Activated CD4-positive, alpha-beta memory T cell treated with anti-CD3 and anti-CD28 coated beads, Interleukin-2, amount 10 ng/mL, durations not matched to agents 7 days and 5 days (primary cell): ENCODE measurements around the gene MUC5B. TPM values are rescaled to one million over a fixed set of nuclear protein-coding genes. Genes with fewer than 3 reads are reported as not detected.
"Not testable (repeated sequence)": the region's sequence is repeated elsewhere in the genome, so short reads cannot be mapped to it uniquely, and the experiment has no call there.

Experiments
- CTCF ChIA-PET: fragments of 350-600 bp; sonication (Branson Sonifier 250); formaldehyde crosslinking; loops from one replicate; lab custom pipeline; 2021; ENCODE audit warnings: antibody characterized with exemption, inconsistent platforms; lab: Charles Lee
- POLR2A ChIA-PET: fragments of 350-600 bp; sonication (Branson Sonifier 250); formaldehyde crosslinking; loops from one replicate; lab custom pipeline; 2021; ENCODE audit warnings: antibody characterized with exemption; lab: Charles Lee
- DNase-seq: peaks from one replicate; pipeline ENCODE4 v3.0.0-alpha.2; 2020
- H3K27ac Mint-ChIP-seq: one replicate; pipeline ENCODE4 v1.8.0; 2021; ENCODE audit warnings: mild to moderate bottlenecking, mixed read lengths
- H3K27me3 Mint-ChIP-seq: one replicate; pipeline ENCODE4 v1.8.0; 2021; ENCODE audit warnings: mixed read lengths
- H3K36me3 Mint-ChIP-seq: one replicate; pipeline ENCODE4 v1.8.0; 2021; ENCODE audit warnings: low read depth, mixed read lengths
- H3K4me1 Mint-ChIP-seq: one replicate; pipeline ENCODE4 v1.8.0; 2021; ENCODE audit warnings: mixed read lengths
- H3K4me3 Mint-ChIP-seq: one replicate; pipeline ENCODE4 v1.8.0; 2021; ENCODE audit warnings: mild to moderate bottlenecking, mixed read lengths
- H3K9me3 Mint-ChIP-seq: one replicate; pipeline ENCODE4 v1.8.0; 2021; ENCODE audit warnings: mixed read lengths
- total RNA-seq, 2 experiments: library from RNA; stranded (reverse); gene quantifications; one replicate each; pipeline ENCODE4 v1.2.3, GENCODE V29; 2021

MUC5B gene
- total RNA-seq, 2 experiments from 2014 or later = not detected

DNA sequence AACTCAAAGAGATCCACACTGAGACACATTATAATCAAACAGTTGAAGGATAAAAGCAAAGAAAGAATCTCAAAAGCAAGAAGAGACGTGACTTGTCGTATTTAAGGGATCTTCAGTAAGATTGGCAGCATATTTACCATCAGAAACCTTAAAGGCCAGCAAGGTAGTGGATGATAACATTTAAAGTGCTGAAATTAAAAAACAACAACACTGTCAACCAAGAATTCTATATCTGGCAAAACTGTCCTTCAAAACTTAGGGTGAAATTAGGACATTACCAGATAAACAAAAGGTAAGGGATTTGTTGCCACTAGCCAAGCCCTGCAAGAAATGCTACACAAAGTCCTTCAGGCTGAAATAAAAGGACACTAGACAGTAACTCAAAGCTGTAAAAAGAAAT, 11.0 kb upstream of the MUC5B start:
- DNase-seq = no peak
- CTCF ChIA-PET = no interaction called here
- Mint-ChIP-seq H3K27ac (no peak overlapping the region), H3K4me1 (no peaks in the 10 kb centered on the region), H3K36me3 (no peaks in the 10 kb centered on the region), H3K9me3 (peaks cover 7% of the 10 kb centered on the region), H3K4me3 (no peak overlapping the region), H3K27me3 (peaks cover 14% of the 10 kb centered on the region)
- POLR2A ChIA-PET = no interaction called here

DNA sequence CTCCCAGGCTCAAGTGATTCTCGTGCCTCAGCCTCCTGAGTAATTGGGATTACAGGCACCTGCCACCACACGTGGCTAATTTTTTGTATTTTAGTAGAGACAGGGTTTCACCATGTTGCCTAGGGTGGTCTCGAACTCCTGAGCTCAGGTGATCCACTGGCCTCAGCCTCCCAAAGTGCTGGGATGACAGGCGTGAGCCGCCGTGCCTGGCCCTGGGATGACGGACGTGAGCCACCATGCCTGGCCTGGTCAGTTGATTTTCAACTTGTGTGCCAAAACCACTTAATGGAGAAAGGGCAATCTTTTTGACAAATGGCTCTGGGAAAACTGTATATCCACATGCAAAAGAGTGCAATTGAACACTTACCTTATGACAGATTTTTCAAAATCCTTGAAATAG, 7.0 kb upstream of the MUC5B start:
- CTCF ChIA-PET, H3K9me3 Mint-ChIP-seq, DNase-seq, H3K4me1 Mint-ChIP-seq, POLR2A ChIA-PET, H3K27ac Mint-ChIP-seq, H3K4me3 Mint-ChIP-seq, H3K36me3 Mint-ChIP-seq: not testable (repeated sequence)
- peaks cover 14% of the 10 kb centered on the region for H3K27me3 Mint-ChIP-seq

DNA sequence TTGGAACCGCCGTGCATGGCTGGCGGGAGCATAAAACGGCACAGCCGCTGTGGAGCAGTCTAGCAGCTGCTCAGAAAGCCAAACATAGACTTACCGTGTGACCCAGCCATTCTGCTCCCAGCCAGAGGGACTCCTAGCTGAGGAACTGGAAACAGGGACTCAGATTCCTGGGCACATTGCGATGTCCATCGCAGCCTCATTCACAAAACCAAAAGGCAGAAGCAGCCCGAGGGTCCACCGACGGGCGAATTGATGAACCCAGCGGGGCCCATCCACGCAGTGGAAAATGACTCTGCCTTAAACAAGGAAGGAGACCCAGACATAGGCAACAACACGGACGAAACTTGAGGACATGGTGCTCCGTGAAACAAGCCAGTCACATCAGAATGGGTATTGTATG, 5.7 kb upstream of the MUC5B start:
- H3K4me1 Mint-ChIP-seq = no peaks in the 10 kb centered on the region
- H3K27me3 Mint-ChIP-seq = peaks cover 10% of the 10 kb centered on the region
- H3K27ac Mint-ChIP-seq = no peak overlapping the region
- no peak overlapping the region for H3K4me3 Mint-ChIP-seq
- H3K9me3 Mint-ChIP-seq = no peaks in the 10 kb centered on the region
- ChIA-PET CTCF (no interaction called here), POLR2A (no interaction called here)
- no peak for DNase-seq
- no peaks in the 10 kb centered on the region for H3K36me3 Mint-ChIP-seq

DNA sequence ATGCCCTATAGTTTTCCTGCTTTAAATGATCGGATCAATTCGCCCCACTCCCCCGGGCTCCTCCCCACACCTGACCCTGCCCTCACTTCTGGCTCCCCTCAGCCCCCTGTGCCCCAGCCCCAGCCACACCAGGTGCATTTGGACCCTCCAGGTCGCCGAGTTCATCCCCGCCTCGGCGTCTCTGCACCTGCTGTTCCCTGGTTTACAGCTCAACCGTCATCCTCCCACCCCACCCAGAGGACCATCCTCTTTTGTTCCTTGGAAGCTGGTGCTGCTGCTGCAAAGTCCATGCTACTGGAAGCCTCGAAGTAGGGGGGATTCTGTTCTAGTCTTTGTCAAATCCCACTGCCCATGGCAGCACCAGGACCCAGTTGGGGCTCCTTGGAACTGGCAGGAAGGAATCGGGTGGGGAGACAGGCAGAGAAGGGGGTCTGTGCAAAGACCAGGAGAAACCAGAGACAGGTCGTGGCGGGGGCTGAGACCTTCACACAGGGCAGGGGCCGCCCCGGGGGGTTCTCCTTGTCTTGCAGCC, 4.5 kb upstream of the MUC5B start:
- H3K4me1 Mint-ChIP-seq = no peaks in the 10 kb centered on the region

DNA sequence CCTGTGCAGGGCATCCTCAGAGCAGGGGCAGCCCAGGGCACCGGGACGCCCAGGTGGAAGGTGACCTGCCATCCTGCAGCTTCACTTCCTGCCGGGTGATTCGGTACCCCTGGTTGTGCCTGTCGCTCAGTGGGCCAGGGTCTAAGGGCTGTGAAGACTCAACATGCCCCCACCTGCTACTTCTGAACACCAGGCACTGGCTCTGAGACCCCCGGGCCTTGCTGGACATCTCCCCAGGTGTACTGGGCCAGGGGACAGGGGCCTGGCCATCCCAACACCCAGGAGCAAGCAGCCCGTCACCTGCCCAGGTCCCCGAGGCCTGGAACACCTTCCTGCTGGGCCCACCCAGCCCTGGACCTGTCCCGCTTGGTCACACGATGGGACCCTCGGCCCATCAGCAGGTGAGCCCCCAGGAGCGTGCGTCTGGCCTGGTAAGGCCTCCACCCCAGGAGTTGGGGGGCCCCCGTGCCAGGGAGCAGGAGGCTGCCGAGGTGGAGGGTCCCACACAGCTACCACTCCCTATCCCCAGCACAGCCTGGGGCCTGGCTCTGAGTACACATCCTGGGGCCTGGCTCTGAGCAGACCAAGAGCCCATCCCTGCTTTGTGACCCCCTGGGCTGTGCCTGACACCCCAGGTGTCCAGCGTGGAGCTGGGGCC, 3.9 kb upstream of the MUC5B start:
- Mint-ChIP-seq H3K4me3 (no peak overlapping the region), H3K4me1 (no peaks in the 10 kb centered on the region), H3K36me3 (no peaks in the 10 kb centered on the region), H3K27ac (no peak overlapping the region), H3K27me3 (peaks cover 5% of the 10 kb centered on the region), H3K9me3 (no peaks in the 10 kb centered on the region)
- ChIA-PET POLR2A (no interaction called here), CTCF (no interaction called here)
- DNase-seq = no peak

More for the DNA sequence above, 4.5 kb upstream of the MUC5B start:
- CTCF ChIA-PET = no interaction called here
- Mint-ChIP-seq H3K36me3 (no peaks in the 10 kb centered on the region), H3K9me3 (no peaks in the 10 kb centered on the region), H3K27me3 (peaks cover 5% of the 10 kb centered on the region), H3K4me3 (no peak overlapping the region), H3K27ac (no peak overlapping the region)
- no peak for DNase-seq
- POLR2A ChIA-PET = no interaction called here

DNA sequence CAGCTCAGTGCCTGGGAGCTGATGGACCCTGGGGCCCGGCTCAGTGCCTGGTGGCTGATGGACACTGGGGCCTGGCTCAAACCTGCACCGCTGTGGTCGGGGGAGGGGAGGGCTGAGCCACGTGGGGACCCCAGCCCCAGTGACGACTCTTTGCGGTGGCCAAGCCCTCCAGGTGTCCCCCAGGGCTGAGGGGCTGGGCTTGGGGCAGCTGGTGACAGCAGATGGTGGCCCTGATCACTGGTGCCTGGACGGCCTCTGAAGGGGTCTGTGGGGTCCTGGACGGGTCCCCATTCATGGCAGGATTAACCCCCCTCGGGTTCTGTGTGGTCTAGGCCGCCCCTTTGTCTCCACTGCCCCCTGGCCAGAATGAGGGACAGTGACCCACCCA, 3.4 kb upstream of the MUC5B start:
- Mint-ChIP-seq H3K4me1 (no peaks in the 10 kb centered on the region), H3K36me3 (no peaks in the 10 kb centered on the region), H3K27me3 (peaks cover 2% of the 10 kb centered on the region), H3K27ac (no peak overlapping the region), H3K4me3 (no peak overlapping the region), H3K9me3 (no peaks in the 10 kb centered on the region)
- CTCF ChIA-PET = no interaction called here
- POLR2A ChIA-PET = no interaction called here
- DNase-seq = no peak

DNA sequence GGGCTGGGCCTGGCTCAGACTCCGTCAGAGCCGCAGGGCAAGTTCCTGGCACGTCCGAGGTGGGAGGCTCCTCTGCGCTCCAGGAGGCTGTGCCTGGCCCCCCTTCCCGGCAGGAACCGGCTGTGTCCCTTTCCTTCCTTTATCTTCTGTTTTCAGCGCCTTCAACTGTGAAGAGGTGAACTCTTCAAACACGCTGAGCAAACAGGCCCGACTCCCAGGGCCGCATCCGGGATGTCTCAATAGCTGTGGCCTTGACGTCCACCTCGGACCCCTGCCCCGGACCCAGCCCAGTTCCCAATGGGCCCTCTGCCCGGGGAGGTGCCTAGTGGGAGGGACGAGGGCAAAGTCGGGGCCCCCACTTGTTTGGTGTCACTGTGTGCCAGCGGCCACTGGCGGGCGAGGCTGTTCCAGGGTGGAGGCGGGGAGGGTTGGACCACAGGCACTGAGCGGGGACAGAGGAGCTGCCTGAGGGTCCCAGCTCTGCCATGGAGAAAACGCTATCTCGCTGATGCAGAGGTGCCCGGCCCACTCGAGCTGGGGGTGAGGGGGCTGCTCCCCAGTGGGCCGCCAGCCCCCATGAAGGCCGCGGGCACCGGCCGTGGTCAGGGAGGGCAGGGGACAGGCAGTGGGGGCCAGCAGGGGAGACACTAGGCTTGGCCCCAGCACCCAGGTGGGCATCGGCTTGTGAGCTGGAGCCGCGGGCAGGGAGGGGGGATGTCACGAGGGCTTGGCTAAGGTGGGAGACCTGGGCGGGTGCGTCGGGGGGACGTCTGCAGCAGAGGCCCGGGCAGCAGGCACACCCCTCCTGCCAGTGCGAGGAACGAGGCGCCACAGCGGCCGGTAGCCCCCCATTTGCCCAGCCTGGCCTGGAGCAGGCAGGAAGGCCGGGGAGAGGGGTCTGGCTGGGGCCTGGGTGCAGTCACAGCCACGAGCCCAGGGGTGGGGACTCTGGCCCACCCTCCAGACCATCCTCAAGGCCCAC, 2.7 kb upstream of the MUC5B start:
- H3K36me3 Mint-ChIP-seq = no peaks in the 10 kb centered on the region
- ChIA-PET CTCF (no interaction called here), POLR2A (no interaction called here)
- H3K27ac Mint-ChIP-seq = no peak overlapping the region
- H3K4me3 Mint-ChIP-seq = no peak overlapping the region
- no peaks in the 10 kb centered on the region for H3K4me1 Mint-ChIP-seq
- DNase-seq = no peak
- H3K9me3 Mint-ChIP-seq = no peaks in the 10 kb centered on the region
- no peaks in the 10 kb centered on the region for H3K27me3 Mint-ChIP-seq

DNA sequence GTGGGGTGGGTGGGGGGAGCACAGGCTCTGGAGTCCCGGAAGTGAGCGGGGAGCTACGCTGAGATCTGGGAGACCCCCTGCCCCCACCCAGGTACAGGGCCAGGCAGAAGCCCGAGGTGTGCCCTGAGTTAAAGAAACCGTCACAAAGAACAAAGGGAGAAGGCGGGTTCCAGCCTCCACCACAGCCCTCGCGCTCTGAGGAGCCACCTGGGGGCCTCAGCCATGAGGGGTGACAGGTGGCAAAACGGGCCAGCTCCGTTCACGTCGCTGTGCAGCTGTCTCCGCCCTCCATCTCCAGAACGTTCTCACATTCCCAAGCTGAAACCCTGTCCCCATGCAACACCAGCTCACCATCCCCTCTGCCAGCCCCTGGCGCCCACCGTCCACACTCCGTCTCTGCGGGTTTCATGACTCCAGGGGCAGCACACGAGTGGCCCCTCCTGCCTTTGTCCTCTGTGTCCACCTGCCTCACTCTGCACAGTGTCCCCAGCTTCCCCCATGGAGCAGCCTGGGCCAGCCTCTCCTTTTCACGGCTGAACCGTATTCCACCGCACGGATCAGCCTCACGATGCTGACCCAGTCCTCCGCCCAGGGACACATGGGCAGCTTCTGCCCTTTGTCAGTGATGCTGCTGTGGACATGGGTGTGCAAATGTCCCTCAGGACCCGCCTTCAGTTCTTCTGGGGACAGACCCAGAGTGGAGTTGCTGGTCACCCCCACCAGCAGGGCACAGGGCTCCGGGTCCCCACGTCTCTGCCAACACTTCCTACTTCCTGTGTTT, 1.7 kb upstream of the MUC5B start:
- POLR2A ChIA-PET = no interaction called here
- Mint-ChIP-seq H3K4me1 (no peaks in the 10 kb centered on the region), H3K36me3 (no peaks in the 10 kb centered on the region), H3K27ac (no peak overlapping the region), H3K27me3 (no peaks in the 10 kb centered on the region), H3K4me3 (no peak overlapping the region), H3K9me3 (no peaks in the 10 kb centered on the region)
- CTCF ChIA-PET = interaction anchor here (1.0 kb wide), 1 partner anchor 354 kb away, joined by 3 read pairs; no protein-coding TSS in a partner anchor
- DNase-seq = no peak

DNA sequence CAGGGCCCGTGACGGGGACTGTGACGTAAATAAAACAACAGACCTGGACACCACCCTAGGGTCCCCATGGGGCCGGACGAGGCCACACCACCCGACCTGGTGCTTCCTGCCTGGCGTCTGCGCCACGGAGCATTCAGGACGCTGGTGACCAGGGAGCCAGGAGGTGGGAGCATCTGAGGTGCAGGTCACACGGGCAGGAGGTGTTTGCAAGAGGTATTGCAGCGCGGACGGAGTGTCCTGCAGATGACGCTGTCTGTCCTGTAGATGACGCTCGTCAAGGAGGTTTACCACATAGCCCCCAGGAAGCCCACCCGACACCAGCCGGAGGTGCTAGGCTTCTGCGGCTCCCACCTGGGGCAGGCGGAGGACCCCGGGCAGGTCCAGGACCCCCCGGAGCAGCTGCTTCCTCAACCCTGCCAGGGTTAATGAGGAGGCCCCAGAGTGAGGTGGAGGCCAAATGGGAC, 986 bp upstream of the MUC5B start:
- Mint-ChIP-seq H3K36me3 (no peaks in the 10 kb centered on the region), H3K4me1 (no peaks in the 10 kb centered on the region), H3K9me3 (no peaks in the 10 kb centered on the region), H3K27ac (no peak overlapping the region), H3K4me3 (no peak overlapping the region), H3K27me3 (no peaks in the 10 kb centered on the region)
- no peak for DNase-seq
- POLR2A ChIA-PET = no interaction called here
- CTCF ChIA-PET = interaction anchor here (1.0 kb wide), 1 partner anchor 353 kb away, joined by 3 read pairs; no protein-coding TSS in a partner anchor

DNA sequence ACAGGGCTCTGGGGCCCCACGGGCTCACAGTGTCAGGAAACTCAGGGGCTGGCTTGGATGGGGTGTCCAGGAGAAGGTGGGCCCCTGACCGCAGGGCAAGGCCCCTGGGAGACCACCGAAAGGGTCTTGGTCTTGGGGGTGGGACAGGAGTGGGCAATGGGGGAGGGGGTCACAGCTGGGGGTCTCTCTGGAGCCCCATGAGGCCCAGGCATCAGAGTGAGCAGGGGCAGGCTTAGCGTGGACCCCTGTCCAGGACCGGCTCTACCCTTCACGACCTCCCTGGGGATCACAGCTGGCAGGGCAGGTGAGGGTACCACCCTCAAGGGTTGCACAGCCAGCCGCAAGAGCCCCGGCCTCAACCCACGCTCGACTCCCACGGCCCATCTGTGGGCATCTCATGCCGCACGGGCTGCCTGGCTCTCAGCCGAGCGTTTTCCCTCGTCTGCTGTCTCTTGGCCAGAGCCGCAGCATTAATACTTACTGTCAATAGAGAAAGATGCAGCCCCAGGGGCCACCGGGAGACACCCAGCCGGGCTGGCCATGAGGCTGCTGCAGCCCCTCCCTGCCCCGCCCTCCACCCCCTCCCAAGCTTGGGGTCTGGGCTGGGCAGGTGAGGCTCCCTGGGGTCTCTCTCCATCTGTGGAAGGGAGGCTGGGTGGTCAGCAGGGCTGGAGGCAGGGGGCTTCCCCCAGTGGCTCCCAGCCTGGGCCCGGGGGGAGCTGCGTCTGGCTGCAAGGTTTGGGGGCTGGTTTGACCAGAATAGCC, 662 bp downstream of the MUC5B start:
- no peaks in the 10 kb centered on the region for H3K4me1 Mint-ChIP-seq
- ChIA-PET CTCF (no interaction called here), POLR2A (no interaction called here)
- no peaks in the 10 kb centered on the region for H3K36me3 Mint-ChIP-seq
- no peak overlapping the region for H3K27ac Mint-ChIP-seq
- no peaks in the 10 kb centered on the region for H3K27me3 Mint-ChIP-seq
- no peak overlapping the region for H3K4me3 Mint-ChIP-seq
- H3K9me3 Mint-ChIP-seq = no peaks in the 10 kb centered on the region
- DNase-seq = no peak

DNA sequence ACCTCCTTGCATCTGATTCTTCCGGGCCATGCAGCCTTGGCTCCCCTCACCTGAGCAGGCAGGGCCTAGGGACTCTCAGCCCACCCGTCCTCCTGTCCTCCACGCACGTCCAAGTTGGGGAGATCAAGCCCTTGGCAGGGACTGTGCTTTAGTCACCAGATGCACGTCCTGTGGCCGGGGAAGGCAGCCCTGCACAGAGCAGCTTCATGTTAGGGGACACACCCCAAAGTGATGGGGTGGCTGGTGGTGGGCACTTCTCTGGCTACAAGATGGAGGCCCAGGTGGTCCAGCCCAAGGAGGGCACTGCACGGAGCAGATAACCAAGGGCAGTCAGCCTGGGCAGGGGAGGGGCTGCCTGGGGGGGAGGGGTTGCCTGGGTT, 1.2 kb downstream of the MUC5B start:
- DNase-seq = no peak
- Mint-ChIP-seq H3K9me3 (no peaks in the 10 kb centered on the region), H3K36me3 (no peaks in the 10 kb centered on the region), H3K27me3 (no peaks in the 10 kb centered on the region), H3K4me1 (no peaks in the 10 kb centered on the region), H3K4me3 (no peak overlapping the region), H3K27ac (no peak overlapping the region)
- ChIA-PET POLR2A (no interaction called here), CTCF (no interaction called here)
